GM12891 (cell line): ENCODE measurements around the gene DOC2B.

Experiments used
- PAX5 ChIP-seq: IDR thresholded peaks from 2 replicates; pipeline ENCODE4 v1.6.1; 2011; ENCODE audit warnings: low read length, moderate library complexity, mild to moderate bottlenecking; ENCODE audit not compliant: insufficient read depth, severe bottlenecking
- POLR2A ChIP-seq: IDR thresholded peaks from 2 replicates; pipeline ENCODE4 v1.6.1; 2011; ENCODE audit warnings: low read depth, low read length, control low read depth
- POLR2AphosphoS5 ChIP-seq: IDR thresholded peaks from 2 replicates; pipeline ENCODE4 v1.6.1; 2011; ENCODE audit warnings: low read depth, low read length, control low read depth
- TAF1 ChIP-seq: IDR thresholded peaks from 2 replicates; pipeline ENCODE4 v1.6.1; 2011; ENCODE audit warnings: low read depth, low read length, control low read depth

- TF ChIP-seq POLR2A (no peak), POLR2AphosphoS5 (no peak), TAF1 (no peak), PAX5 (no peak)
These were observed 12.7 kb upstream of the DOC2B start for GRCh38 chr17:193841-194806.
